Measurements from ENCODE around the gene DIP2C.

DIP2C gene

GRCh38 chr10:299512-299911 lies 390.0 kb downstream of the DIP2C start:
- Histone ChIP-seq H3K4me3 (ENCODE audit: low read length, poor library complexity, severe bottlenecking) (no peak overlapping the region), H3K9ac (ENCODE audit: low read depth, low read length, poor library complexity, severe bottlenecking) (no peak overlapping the region), H3K79me2 (ENCODE audit: insufficient read depth, low read length) (no peaks in the 10 kb centered on the region), H3F3A (ENCODE audit: low read depth) (no peaks in the 10 kb centered on the region), H2AFZ (ENCODE audit: low read length) (no peak overlapping the region), H3K4me1 (ENCODE audit: insufficient read depth, low read length, poor library complexity, severe bottlenecking) (no peaks in the 10 kb centered on the region), H3K9me2 (replicated peaks; ENCODE audit: low read depth, low read length) (no peaks in the 10 kb centered on the region), H3K4me2 (ENCODE audit: low read depth, low read length, poor library complexity, severe bottlenecking) (no peak overlapping the region), H3K36me3 (ENCODE audit: insufficient read depth, low read length) (no peaks in the 10 kb centered on the region), H3K9me3 (ENCODE audit: insufficient read depth, low read depth, low read length) (no peaks in the 10 kb centered on the region), H3K27me3 (ENCODE audit: insufficient read depth, low read length, poor library complexity, severe bottlenecking) (no peaks in the 10 kb centered on the region), H4K20me1 (ENCODE audit: insufficient read depth, low read length, poor library complexity, severe bottlenecking) (no peaks in the 10 kb centered on the region)
- no peak for TF ChIP-seq CTCF (conservative IDR thresholded peaks at IDR 0.05; ENCODE audit: low read length)
- TF ChIP-seq EZH2phosphoT487 (IDR thresholded peaks at IDR 0.05; ENCODE audit: borderline replicate concordance), result no peak

- no peaks in the 10 kb centered on the region for H3K79me2 ChIP-seq (ENCODE audit: insufficient read depth, low read length)
- no peak overlapping the region for H3K4me2 ChIP-seq (ENCODE audit: low read depth, low read length, poor library complexity, severe bottlenecking)
- H3K4me3 ChIP-seq (ENCODE audit: low read length, poor library complexity, severe bottlenecking), result no peak overlapping the region
- no peaks in the 10 kb centered on the region for H3K27me3 ChIP-seq (ENCODE audit: insufficient read depth, low read length, poor library complexity, severe bottlenecking)
- no peaks in the 10 kb centered on the region for H3K9me3 ChIP-seq (ENCODE audit: insufficient read depth, low read depth, low read length)
- H3K4me1 ChIP-seq (ENCODE audit: insufficient read depth, low read length, poor library complexity, severe bottlenecking), result no peaks in the 10 kb centered on the region
- H3K9ac ChIP-seq (ENCODE audit: low read depth, low read length, poor library complexity, severe bottlenecking), result no peak overlapping the region
- H3K9me2 ChIP-seq (replicated peaks; ENCODE audit: low read depth, low read length), result no peaks in the 10 kb centered on the region
- H3K36me3 ChIP-seq (ENCODE audit: insufficient read depth, low read length), result no peaks in the 10 kb centered on the region
- TF ChIP-seq EZH2phosphoT487 (IDR thresholded peaks at IDR 0.05; ENCODE audit: borderline replicate concordance), result no peak
- no peak for TF ChIP-seq CTCF (conservative IDR thresholded peaks at IDR 0.05; ENCODE audit: low read length)
- H2AFZ ChIP-seq (ENCODE audit: low read length), result no peak overlapping the region
- H4K20me1 ChIP-seq (ENCODE audit: insufficient read depth, low read length, poor library complexity, severe bottlenecking), result no peaks in the 10 kb centered on the region
- H3F3A ChIP-seq (ENCODE audit: low read depth), result no peaks in the 10 kb centered on the region
Measured at GRCh38 chr10:298033-298432, 391.4 kb downstream of the DIP2C start.

GRCh38 chr10:297567-297966 lies 391.9 kb downstream of the DIP2C start:
- no peaks in the 10 kb centered on the region for H3K4me1 ChIP-seq (ENCODE audit: insufficient read depth, low read length, poor library complexity, severe bottlenecking)
- no peaks in the 10 kb centered on the region for H3F3A ChIP-seq (ENCODE audit: low read depth)
- no peaks in the 10 kb centered on the region for H3K9me2 ChIP-seq (replicated peaks; ENCODE audit: low read depth, low read length)
- H3K9me3 ChIP-seq (ENCODE audit: insufficient read depth, low read depth, low read length), result no peaks in the 10 kb centered on the region
- H3K4me2 ChIP-seq (ENCODE audit: low read depth, low read length, poor library complexity, severe bottlenecking), result no peak overlapping the region
- H3K79me2 ChIP-seq (ENCODE audit: insufficient read depth, low read length), result no peaks in the 10 kb centered on the region
- H3K36me3 ChIP-seq (ENCODE audit: insufficient read depth, low read length), result no peaks in the 10 kb centered on the region
- no peak overlapping the region for H3K4me3 ChIP-seq (ENCODE audit: low read length, poor library complexity, severe bottlenecking)
- no peak overlapping the region for H2AFZ ChIP-seq (ENCODE audit: low read length)
- no peaks in the 10 kb centered on the region for H4K20me1 ChIP-seq (ENCODE audit: insufficient read depth, low read length, poor library complexity, severe bottlenecking)
- no peak for TF ChIP-seq CTCF (conservative IDR thresholded peaks at IDR 0.05; ENCODE audit: low read length)
- TF ChIP-seq EZH2phosphoT487 (IDR thresholded peaks at IDR 0.05; ENCODE audit: borderline replicate concordance), result no peak
- H3K9ac ChIP-seq (ENCODE audit: low read depth, low read length, poor library complexity, severe bottlenecking), result no peak overlapping the region
- no peaks in the 10 kb centered on the region for H3K27me3 ChIP-seq (ENCODE audit: insufficient read depth, low read length, poor library complexity, severe bottlenecking)

All from Loucy (cell line).